HG02885 (cell line): ENCODE measurements around the gene TBPL1.
"Not testable (repeated sequence)": the region's sequence is repeated elsewhere in the genome, so short reads cannot be mapped to it uniquely, and the experiment has no call there.

Source experiments
- ATAC-seq: cut with Tn5 transposase; IDR thresholded peaks from one replicate; pipeline ENCODE4 v1.9.1; 2021; ENCODE audit warnings: mild to moderate bottlenecking; ENCODE audit not compliant: unreplicated experiment, poor library complexity

Gene TBPL1

DNA sequence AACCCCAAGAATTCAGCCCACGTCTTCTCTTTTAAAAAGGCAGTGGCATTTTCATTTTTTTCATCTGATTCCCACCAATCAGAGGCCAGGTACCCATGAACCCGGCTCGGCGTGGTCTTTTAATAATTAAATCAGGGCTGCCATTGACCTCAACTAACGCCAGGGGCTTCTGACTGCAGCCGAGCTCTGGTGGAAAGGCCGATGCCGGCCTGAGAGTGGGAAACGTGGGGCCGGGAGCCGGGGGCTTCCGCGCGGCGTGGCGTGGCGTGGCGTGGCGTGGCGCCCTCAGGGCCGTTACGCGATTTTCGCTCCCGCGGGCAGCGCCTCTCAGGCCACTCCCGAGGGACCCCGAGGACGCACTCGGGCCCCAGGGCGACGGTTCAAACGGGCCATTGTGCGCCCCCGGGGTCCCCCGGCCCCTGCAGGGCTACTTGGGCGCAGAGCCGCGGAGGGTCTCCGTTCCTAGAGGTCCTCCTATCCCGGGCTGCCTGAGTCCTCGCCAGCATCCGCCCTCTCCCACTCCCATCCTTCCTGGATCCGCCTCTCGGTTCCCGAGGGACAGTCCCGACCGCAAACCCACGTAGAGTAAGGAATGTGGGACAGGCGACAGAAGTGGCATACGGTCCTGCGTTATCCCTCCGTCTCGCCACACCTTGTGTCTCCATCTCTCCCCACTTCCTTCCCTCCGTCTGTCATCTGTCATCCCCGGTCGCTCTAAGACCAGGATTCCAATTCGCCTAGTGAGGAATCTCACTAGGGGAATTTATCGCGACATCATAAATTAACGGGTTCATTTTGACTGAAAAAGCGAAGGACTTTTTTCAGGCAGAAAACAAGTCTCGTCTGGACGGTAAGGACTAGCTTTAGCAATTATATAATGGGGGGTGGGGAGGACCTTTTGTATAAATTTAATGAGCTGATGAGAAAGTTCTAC lies 876 bp upstream of the TBPL1 start:
- peak; percentile 42 for ATAC-seq

DNA sequence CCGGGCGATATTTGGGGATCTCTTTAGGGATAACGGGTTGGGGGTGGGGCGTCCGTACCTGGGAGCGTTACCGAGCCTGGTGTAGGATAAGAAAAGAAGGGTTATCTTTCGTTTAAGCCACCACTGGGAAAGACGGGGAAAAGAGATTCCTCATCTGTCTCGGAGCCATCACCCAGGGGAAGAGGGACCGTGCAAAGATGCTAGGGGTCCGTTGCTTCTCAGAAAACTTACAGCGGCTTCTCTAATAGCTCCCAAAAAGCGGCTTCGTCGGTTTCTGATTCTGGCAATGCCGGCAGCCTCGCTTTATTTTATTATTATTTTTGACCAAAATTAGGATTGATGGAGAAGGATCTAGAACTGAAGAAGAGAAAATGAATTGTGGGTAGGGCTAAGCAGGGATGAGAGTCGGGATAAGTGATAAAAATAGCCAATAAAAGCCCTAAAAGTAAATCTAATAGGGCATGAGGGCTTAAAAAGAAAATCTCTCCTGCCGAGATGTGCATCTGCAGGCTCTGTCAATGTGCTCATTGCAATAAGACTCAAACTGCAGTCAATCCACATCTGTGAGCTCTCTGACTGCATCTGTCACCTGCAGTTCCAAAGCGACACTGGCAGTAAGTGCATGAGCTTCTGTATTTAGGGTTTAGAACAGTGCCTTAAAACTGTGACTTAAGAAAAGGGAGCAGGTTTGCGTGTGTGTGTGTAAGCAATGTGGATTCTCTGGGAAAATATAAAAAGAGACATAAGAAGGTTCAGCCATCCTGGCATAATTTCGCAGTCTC lies 801 bp downstream of the TBPL1 start:
- no peak for ATAC-seq

DNA sequence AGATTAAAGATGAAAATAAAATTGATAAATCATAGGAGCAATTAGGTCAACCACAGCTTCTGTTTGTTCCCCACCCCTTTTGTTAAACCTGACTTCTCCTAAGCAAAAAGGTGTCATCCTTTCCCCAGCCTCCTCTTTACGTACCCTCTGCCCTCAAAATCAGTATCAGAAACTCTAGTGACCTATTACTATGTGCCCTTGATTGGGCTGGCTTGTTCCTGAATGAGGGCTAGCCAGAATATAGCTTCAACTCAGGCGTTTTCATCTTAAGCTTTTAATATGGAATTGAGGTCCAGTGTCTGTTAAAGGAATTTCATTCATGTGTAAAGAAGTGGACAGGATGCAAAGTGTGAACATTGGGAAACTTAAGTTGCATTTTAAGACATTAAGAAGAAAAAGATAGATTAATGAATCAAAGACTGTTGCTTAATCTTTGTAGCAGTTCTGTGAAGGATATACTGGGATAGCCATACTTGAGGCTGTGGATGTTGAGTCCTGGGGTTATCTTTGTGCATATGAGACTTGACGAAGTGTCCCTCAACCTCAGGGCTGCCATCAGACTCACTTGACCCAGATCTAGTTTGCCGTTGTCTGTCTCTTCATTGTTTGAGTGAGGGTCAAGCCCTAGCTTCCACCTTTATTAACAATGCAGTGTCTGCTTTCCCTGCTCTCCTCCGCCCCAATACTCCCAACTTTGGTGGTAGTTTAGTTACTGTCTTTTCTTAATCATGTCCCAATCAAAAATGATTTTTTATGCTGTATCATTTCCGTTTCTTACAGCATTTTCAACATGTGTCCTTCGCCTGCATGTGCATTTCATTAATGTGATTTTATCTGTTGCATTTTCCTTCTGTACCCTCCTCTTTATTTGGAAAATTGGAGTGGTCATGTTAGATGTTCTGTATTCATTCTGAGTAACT lies 1.9 kb downstream of the TBPL1 start:
- ATAC-seq, result no peak

DNA sequence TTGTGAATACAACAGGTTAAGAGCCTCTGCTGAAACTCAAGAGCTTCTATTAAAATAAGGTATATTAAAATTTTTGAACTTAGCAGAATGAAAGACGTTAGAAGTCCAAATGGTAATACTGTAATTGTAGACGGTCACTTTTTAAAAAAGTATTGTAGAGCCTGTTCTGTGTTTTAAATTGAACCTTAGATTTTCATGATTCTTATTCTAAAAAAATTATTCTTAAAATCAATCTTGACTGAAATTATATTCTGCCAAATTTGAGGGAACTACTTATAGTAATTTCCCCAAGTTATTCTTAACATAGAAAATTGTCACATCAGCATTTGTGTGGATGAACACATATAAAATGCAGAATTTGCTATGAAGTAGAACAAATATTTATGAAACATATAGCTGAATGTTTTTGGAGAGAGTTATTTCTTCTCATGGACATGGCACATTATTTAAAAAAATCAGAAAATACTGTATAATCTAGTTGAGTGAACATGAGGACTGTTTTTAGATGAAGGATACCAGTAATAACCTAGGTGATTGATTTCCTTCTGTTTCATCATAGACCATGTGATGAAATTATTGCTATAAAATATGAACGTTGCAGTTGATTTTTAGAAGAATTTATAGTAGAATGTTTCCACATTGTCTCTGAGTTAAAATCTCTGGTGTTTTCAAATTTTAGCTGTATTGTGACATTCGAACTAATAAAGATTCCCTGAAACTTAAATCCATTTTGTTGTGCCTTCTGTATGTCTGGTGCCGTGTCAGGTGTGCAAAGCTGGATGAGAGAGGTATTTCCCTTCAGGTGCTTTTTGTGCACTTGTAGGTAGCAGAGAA lies 2.8 kb downstream of the TBPL1 start:
- ATAC-seq, result no peak

DNA sequence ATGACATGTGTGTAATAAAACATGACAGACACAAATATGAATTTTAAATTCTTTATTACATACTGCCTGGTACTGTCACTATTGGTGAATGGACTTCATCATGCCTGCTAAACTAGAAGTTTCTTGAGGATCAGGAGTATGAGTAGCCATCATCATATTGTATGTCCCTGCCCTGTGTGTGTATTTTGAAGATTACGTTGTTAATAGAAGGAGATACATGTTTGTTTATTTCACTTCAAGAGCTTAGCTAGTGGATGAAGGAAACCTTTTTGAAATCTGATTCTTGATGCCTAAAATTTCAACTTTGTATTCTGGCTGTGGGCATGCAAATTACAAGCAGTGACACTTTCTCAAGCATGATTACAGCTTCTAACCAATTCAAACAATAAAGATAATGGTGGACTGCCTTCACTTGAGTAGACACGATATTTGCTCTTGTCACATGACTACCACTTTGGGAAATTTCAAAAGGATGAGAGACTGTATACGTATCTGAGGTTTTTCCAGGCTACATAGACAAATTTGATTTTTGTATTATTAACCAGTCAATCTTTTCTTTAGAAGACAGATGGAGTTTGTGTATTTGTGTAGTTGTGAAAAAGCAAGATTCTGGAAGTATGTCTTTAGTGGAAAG lies 3.5 kb downstream of the TBPL1 start:
- no peak for ATAC-seq

DNA sequence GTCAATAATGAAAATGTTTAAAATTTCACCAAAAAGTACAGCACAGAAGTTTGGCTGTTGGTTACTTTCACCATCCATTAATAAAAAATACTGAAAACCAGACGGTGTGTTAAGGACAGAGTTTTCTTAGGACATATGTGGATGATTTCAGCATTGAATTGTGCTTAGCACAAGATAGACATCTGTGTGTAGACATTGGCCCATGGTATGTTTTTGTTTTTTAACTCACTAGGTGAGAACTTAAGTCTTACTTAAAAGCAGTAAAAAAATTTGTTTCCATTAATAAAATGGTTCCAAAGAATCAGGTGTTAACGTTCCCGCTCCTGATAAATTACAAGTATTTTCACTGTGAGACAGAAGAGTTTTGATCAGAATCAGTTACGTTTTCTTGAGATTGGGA lies 4.2 kb downstream of the TBPL1 start:
- no peak for ATAC-seq

DNA sequence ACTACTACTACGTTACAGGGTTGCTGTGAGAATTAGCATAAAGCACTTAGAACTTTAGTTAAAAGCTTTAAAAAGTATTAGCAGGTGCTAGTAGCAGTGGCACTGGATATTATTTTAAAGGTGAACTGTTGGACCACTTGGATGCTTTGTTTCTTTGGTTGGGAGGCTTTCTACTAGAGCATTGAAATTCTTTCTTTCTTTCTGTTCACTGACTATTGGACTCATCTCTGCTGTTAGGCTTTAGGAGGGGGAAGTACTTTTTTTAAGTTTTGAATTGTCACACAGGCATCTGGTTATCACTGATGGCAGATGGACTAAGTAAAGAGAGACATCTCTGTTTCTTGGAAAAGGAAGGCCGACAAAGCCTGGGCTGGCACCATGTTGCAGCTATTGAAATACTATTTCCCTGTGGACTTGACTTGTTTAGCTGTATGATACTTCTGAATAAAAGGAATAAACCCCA lies 4.8 kb downstream of the TBPL1 start:
- ATAC-seq, result no peak

DNA sequence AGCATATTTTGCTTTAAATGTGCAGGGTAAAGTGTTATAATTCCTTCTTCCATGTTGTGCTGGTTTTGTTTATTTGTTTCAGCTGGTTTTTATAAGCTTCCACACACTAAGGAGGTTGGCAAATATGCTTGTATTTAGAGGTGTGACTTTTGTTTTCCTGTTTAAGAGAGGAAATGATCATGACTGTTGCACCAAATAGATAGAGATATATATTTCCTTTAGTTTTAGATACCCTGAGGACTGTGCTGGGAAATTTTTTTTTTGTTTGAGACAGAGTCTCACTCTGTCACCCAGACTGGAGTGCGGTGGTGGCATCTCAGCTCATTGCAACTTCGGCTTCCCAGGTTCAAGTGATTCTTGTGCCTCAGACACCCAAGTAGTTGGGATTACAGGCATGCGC lies 5.8 kb downstream of the TBPL1 start:
- ATAC-seq, result no peak

DNA sequence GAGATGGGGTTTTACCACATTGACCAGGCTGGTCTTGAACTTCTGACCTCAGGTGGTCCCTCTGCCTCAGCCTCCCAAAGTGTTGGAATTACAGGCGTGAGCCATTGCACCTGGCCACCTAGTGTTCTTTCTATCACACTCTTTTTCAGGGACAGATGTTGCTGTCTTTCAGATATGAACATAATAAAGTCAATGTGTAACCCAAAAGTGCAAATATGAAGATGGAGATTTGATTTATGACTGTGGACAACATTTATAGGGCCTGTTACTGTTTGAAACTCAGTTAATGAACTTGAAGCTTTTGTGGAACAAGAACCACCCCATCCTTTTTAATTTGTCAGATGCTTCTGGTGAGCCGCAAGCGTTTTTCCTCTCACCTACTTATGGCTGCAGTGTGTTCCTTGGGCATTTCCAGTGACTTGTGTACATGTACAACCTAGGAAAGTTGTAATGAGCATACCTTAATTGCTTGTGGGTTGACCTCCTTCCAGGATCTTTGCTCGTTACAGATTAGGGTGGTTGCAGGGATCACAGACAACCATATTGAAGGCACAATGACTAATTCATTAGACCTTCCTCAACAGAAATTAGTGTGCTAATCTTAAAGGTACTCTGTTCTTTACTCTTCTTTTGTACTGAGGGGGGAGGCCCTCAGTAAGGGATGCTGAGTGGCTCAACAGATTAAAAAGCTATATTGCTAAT lies 6.8 kb downstream of the TBPL1 start:
- ATAC-seq, result no peak

DNA sequence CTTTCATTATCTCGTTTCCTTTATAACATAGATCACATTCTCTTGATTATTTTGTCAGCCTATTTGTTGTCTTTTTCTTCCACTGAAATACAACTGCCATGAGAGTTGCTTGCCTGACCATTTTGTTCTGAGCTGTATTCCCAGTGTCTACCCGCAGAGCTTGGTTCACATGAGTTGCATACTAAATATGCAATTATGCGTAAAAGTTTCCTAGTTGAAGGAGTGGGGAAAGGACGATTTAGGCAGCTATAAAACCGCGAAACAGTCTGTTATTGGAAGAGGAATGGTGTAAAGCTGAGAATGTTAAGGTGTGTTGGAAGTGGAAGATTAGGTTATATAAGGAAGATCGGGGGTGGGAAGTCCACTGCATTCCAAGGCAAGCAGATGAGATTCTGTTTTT lies 8.8 kb downstream of the TBPL1 start:
- no peak for ATAC-seq

DNA sequence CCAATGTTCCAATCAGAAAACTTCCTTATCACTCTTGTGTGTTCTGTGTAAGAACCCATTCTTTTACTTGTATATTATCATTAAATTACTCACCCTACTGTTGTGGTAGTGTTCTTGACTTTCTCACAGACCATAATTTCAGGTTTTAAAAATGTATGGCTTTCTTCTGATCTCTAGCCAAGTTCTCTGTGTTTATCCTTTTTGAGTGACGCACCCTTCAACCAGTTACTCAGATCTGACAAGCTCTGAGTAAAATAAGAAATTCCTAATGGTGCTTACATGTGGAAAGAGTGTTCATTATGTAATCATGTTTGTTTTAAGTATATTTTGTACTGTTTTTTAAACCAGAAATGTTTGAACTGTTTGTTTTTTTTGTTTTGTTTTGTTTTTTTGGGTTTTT lies 11.0 kb downstream of the TBPL1 start:
- ATAC-seq, result no peak

DNA sequence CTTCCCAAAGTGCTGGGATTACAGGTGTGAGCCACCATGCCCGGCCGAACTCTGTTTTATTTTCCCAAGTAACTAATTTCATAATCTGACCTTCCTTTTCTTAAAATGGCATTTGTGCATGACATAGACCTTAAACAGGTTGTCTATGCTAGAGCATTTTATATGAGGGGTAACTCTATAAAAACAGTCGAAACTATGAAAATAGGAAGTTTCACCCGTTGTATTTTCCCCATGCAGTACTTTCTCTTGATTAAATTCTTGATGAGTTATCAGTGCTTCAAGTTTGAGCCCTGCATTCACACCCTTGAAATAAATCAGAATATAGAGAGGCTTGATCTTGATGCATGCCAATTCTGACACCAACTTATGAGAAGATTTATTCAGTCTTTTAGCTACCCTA lies 11.7 kb downstream of the TBPL1 start:
- ATAC-seq, result no peak

DNA sequence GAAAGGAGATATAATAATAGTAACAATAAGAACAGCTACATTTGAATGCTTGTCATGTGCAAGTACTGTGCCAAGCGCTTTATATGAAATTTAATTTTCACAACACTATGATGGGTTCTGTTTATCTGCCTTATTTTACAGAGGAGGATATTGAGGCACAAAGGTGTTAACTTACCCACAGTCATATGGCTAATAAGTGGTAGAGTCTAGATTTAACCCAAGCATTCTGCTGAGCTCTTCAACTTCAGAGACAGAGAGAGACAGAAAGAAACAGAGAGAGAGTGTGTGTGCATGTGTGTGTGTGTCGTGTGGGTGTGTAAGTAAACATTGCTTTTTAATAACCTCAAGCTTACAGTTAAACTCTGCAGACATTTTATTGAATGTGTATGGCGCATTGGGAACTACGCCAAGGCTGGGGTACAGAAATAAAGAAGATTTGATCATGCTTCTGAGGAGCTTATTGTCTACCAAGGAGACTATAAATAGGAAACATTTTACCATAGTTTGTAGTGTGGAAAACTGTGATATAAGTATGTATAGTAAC lies 12.9 kb downstream of the TBPL1 start:
- ATAC-seq, result no peak

DNA sequence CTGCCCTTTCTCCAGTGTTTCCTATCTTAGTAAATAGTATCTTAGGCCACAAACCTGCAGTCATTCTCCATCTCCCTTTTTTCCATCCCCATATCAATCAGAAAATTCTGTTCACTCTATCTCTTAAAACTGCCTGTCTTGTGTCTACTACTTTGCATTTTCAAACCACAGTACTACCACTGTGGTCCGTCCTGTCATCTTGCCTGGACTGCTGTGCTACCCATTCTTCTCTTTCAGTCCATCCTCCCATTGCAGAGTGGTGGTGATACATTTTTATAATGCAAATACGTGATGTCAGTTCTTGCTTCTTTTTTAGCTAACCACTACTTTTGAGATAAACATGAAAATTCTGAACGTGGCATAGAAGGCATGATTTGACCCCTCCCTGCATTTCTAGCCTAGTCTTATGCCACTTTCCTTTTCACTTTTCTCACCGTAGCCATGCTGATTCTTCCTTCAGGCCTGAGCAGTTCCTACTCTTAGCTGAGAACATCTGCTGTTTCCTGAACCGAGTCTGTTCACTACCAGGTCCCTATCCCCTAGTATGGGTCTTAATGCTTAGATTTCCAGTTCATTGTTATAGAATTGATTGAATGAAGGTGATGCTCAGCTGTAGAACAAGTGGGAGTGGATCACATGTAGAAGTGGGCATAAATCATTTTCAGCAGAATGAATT lies 13.8 kb downstream of the TBPL1 start:
- peak; percentile 84 for ATAC-seq

DNA sequence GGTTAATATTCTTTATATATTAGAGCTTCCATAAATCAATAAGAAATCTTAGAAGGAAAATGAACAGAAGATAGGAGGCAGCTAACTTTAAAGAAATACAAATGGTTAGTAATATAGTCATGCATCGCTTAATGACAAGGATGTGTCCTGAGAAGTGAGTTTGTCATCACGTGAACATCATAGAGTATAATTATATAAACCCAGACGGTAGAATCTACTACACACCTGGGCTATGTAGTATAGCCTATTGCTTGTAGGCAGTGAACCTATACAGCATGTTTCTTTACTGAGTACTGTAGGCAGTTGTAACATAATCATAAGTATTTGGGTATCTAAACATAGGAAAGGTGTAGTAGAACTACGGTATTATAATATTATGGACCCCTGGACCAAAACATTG lies 14.3 kb downstream of the TBPL1 start:
- no peak for ATAC-seq

DNA sequence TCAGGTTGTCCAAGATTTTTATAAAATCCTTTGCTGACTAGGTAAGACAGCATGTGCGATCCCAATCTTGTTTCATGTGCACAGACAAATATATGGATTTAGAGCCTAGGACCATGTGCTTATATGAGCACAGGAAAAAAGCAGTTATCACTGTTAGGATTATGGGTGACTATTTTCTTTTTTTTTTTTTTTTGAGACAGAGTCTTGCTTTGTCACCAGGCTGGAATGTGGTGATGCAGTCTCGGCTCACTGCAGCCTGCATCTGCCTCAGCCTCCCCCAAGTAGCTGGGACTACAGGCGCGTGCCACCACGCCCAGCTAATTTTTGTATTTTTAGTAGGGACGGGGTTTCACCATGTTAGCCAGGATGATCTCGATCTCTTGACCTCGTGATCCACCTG lies 14.8 kb downstream of the TBPL1 start:
- not testable (repeated sequence) for ATAC-seq

DNA sequence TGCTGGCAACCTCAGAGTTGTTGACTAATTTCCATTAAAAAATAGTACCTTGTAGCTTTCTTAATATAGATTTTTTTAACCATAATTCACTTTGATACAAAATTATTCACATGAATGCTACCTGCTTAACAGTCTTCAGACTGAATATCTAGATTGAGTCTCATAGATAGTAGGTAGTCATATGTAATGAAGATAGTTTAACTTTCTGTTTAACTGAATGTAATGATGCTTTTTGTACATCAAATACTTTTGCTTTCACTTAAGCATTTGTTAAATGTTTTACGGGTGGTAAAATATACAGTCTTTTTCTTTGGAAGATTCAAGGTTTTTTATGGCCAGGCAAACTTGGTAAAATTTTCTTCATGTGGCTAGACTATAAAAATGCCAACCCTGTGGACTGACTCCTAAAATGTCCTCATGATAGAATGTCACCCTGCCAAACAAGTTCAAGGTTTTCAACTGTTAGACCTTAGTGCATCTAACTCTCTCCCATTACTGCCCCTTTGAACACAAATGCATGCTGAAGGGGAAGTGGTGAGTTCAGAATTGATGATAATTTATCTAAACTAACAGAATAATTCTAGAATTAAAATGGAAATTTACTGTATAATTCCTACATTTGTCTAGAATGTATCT lies 16.4 kb downstream of the TBPL1 start:
- ATAC-seq, result no peak
